ENCODE data around the gene SND1. TPM values are rescaled to one million over a fixed set of nuclear protein-coding genes. Genes with fewer than 3 reads are reported as not detected.

Gene SND1
- total and polyA plus RNA-seq, 2 donors (not counting 1 experiment from before 2014, with no cell fraction given), result 137 to 174 TPM

GRCh38 chr7:128071376-128071775 is 419.4 kb downstream of the SND1 start:
- TF ChIP-seq, protein P1, sequence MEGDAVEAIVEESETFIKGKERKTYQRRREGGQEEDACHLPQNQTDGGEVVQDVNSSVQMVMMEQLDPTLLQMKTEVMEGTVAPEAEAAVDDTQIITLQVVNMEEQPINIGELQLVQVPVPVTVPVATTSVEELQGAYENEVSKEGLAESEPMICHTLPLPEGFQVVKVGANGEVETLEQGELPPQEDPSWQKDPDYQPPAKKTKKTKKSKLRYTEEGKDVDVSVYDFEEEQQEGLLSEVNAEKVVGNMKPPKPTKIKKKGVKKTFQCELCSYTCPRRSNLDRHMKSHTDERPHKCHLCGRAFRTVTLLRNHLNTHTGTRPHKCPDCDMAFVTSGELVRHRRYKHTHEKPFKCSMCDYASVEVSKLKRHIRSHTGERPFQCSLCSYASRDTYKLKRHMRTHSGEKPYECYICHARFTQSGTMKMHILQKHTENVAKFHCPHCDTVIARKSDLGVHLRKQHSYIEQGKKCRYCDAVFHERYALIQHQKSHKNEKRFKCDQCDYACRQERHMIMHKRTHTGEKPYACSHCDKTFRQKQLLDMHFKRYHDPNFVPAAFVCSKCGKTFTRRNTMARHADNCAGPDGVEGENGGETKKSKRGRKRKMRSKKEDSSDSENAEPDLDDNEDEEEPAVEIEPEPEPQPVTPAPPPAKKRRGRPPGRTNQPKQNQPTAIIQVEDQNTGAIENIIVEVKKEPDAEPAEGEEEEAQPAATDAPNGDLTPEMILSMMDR (conservative IDR thresholded peaks at IDR 0.05 in 1 of 2, IDR thresholded peaks at IDR 0.05 in 1 of 2; ENCODE audit: low read depth in 1 of 2, low read length in 2 of 2), result no peak
- DNase-seq (ENCODE audit: low read depth in 2 of 2), result no peak
- Histone ChIP-seq H3K79me2 (ENCODE audit: control insufficient read depth, insufficient read depth, low read length) (no peaks in the 10 kb centered on the region), H3K4me3 (replicated peaks in 1 of 4; ENCODE audit: control extremely low read depth in 1 of 4, insufficient read depth in 1 of 4, low read depth in 3 of 4, low read length in 4 of 4) (no peak overlapping the region), H3K27me3 (ENCODE audit: control insufficient read depth, insufficient read depth, low read length) (no peaks in the 10 kb centered on the region), H3K36me3 (ENCODE audit: control insufficient read depth, insufficient read depth, low read length) (no peaks in the 10 kb centered on the region), H3K27ac (ENCODE audit: insufficient read depth, low read length) (no peak overlapping the region), H3K9me3 (ENCODE audit: control insufficient read depth, insufficient read depth, low read depth, low read length) (no peaks in the 10 kb centered on the region), H3K4me1 (ENCODE audit: control insufficient read depth, extremely low read depth, insufficient read depth, low read length) (no peaks in the 10 kb centered on the region), H2AFZ (ENCODE audit: low read length) (no peak overlapping the region), H4K20me1 (ENCODE audit: control insufficient read depth, extremely low read depth, insufficient read depth, low read length) (no peaks in the 10 kb centered on the region), H3K4me2 (ENCODE audit: extremely low read depth, insufficient read depth, low read length) (no peak overlapping the region), H3K9ac (ENCODE audit: insufficient read depth, low read length) (no peak overlapping the region)

DNA sequence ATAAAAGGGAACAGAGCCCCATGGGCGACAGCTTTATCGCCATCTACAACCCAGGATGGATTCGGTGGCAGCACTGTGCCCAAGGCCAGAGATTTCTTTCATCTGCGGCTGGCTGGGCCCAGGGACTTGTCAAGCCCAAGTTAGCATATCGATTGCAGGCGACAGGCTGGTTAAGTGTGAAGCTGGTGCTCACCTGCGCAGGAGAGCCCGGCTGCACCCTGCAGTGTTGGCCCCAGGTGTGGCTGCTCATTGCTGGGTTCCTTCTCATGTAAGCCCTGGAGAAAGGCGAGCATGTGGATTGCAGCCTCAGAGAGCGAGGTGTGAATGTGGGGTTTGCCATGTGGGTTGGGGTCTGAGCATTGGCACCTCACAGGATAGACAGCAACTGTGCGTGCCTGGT is 419.8 kb downstream of the SND1 start:
- Histone ChIP-seq H3K4me3 (replicated peaks in 1 of 4; ENCODE audit: control extremely low read depth in 1 of 4, insufficient read depth in 1 of 4, low read depth in 3 of 4, low read length in 4 of 4) (no peak overlapping the region), H2AFZ (ENCODE audit: low read length) (no peak overlapping the region), H3K4me2 (ENCODE audit: extremely low read depth, insufficient read depth, low read length) (no peak overlapping the region), H3K9ac (ENCODE audit: insufficient read depth, low read length) (no peak overlapping the region), H3K4me1 (ENCODE audit: control insufficient read depth, extremely low read depth, insufficient read depth, low read length) (no peaks in the 10 kb centered on the region), H3K36me3 (ENCODE audit: control insufficient read depth, insufficient read depth, low read length) (peaks cover 2% of the 10 kb centered on the region), H3K79me2 (ENCODE audit: control insufficient read depth, insufficient read depth, low read length) (no peaks in the 10 kb centered on the region), H3K27ac (ENCODE audit: insufficient read depth, low read length) (no peak overlapping the region), H4K20me1 (ENCODE audit: control insufficient read depth, extremely low read depth, insufficient read depth, low read length) (no peaks in the 10 kb centered on the region), H3K9me3 (ENCODE audit: control insufficient read depth, insufficient read depth, low read depth, low read length) (no peaks in the 10 kb centered on the region), H3K27me3 (ENCODE audit: control insufficient read depth, insufficient read depth, low read length) (no peaks in the 10 kb centered on the region)
- TF ChIP-seq, protein P1 (conservative IDR thresholded peaks at IDR 0.05 in 1 of 2, IDR thresholded peaks at IDR 0.05 in 1 of 2; ENCODE audit: low read depth in 1 of 2, low read length in 2 of 2), result no peak
- TF ChIP-seq EZH2 (IDR thresholded peaks at IDR 0.05; ENCODE audit: low read length, missing control alignments), result no peak
- no peak for DNase-seq (ENCODE audit: low read depth in 2 of 2)

- Histone ChIP-seq H3K9me3 (ENCODE audit: control insufficient read depth, insufficient read depth, low read depth, low read length) (no peaks in the 10 kb centered on the region), H2AFZ (ENCODE audit: low read length) (no peak overlapping the region), H3K27ac (ENCODE audit: insufficient read depth, low read length) (no peak overlapping the region), H3K4me3 (replicated peaks in 1 of 4; ENCODE audit: control extremely low read depth in 1 of 4, insufficient read depth in 1 of 4, low read depth in 3 of 4, low read length in 4 of 4) (no peak overlapping the region), H3K79me2 (ENCODE audit: control insufficient read depth, insufficient read depth, low read length) (no peaks in the 10 kb centered on the region), H3K9ac (ENCODE audit: insufficient read depth, low read length) (no peak overlapping the region), H3K4me1 (ENCODE audit: control insufficient read depth, extremely low read depth, insufficient read depth, low read length) (no peaks in the 10 kb centered on the region), H4K20me1 (ENCODE audit: control insufficient read depth, extremely low read depth, insufficient read depth, low read length) (no peaks in the 10 kb centered on the region), H3K27me3 (ENCODE audit: control insufficient read depth, insufficient read depth, low read length) (no peaks in the 10 kb centered on the region), H3K36me3 (ENCODE audit: control insufficient read depth, insufficient read depth, low read length) (peaks cover 7% of the 10 kb centered on the region), H3K4me2 (ENCODE audit: extremely low read depth, insufficient read depth, low read length) (no peak overlapping the region)
- no peak for DNase-seq (ENCODE audit: low read depth in 2 of 2)
- TF ChIP-seq, protein P1 (conservative IDR thresholded peaks at IDR 0.05 in 1 of 2, IDR thresholded peaks at IDR 0.05 in 1 of 2; ENCODE audit: low read depth in 1 of 2, low read length in 2 of 2), result no peak
- no peak for TF ChIP-seq EZH2 (IDR thresholded peaks at IDR 0.05; ENCODE audit: low read length, missing control alignments)
These were observed 421.8 kb downstream of the SND1 start for GRCh38 chr7:128073671-128074310.
